Neuronal stem cell (in vitro differentiated cells): ENCODE results near the gene KCNC1.
A peak's percentile ranks its signal among the peaks of the same experiment; 100 is the strongest.

Experiments
- DNase-seq: peaks from one replicate; pipeline ENCODE4 v3.0.0-alpha.2; 2013; ENCODE audit warnings: low spot score
- H2AFZ ChIP-seq: one replicate; pipeline ENCODE4 v1.6.1; 2013; ENCODE audit warnings: mild to moderate bottlenecking, low read length, inconsistent platforms
- H2AK5ac ChIP-seq: 2 replicates; pipeline ENCODE4 v1.6.1; 2013; ENCODE audit warnings: low read depth, mild to moderate bottlenecking, inconsistent platforms, low read length, moderate library complexity, mixed read lengths
- H2BK120ac ChIP-seq: 2 replicates; pipeline ENCODE4 v1.6.1; 2013; ENCODE audit warnings: low read depth, mild to moderate bottlenecking, inconsistent platforms, low read length, moderate library complexity, mixed read lengths
- H2BK12ac ChIP-seq: one replicate; pipeline ENCODE4 v1.6.1; 2013; ENCODE audit warnings: low read length, inconsistent platforms
- H2BK15ac ChIP-seq: 2 replicates; pipeline ENCODE4 v1.6.1; 2013; ENCODE audit warnings: mild to moderate bottlenecking, low read length, inconsistent platforms, mixed read lengths
- H2BK5ac ChIP-seq: one replicate; pipeline ENCODE4 v1.6.1; 2013; ENCODE audit warnings: inconsistent platforms, mild to moderate bottlenecking, low read length, moderate library complexity
- H3K14ac ChIP-seq: one replicate; pipeline ENCODE4 v1.6.1; 2013; ENCODE audit warnings: low read length, inconsistent platforms
- H3K18ac ChIP-seq: 2 replicates; pipeline ENCODE4 v1.6.1; 2013; ENCODE audit warnings: low read length, inconsistent platforms
- H3K23ac ChIP-seq: 2 replicates; pipeline ENCODE4 v1.6.1; 2013; ENCODE audit warnings: low read depth, mild to moderate bottlenecking, mixed read lengths, low read length, inconsistent platforms; ENCODE audit not compliant: poor library complexity
- H3K27ac ChIP-seq: replicated peaks from 3 replicates; pipeline ENCODE4 v1.5.1; 2013; ENCODE audit warnings: low read length, inconsistent platforms
- H3K27me3 ChIP-seq, 3 experiments: 2 replicates each; pipeline ENCODE4 v1.6.1; 2013; ENCODE audit warnings: low read length in 3 of 3, mild to moderate bottlenecking in 2 of 3, inconsistent platforms in 1 of 3, low read depth in 1 of 3, mixed read lengths in 1 of 3, moderate library complexity in 1 of 3; ENCODE audit not compliant: control insufficient read depth in 3 of 3, insufficient read depth in 3 of 3
- H3K36me3 ChIP-seq, 2 donors: replicated peaks in 1 of 2; 2 replicates each; pipeline ENCODE4 v1.6.1; 2013; ENCODE audit warnings: low read length in 2 of 2; ENCODE audit not compliant: control insufficient read depth in 2 of 2, insufficient read depth in 2 of 2
- H3K4ac ChIP-seq: 2 replicates; pipeline ENCODE4 v1.6.1; 2013; ENCODE audit warnings: inconsistent platforms, mild to moderate bottlenecking, low read length, moderate library complexity
- H3K4me1 ChIP-seq, 2 donors: 1 replicate in 1 of 2; 2 replicates in 1 of 2; pipeline ENCODE4 v1.6.1; 2013; ENCODE audit warnings: low read length in 2 of 2, low read depth in 1 of 2; ENCODE audit not compliant: control insufficient read depth in 2 of 2, insufficient read depth in 1 of 2
- H3K4me2 ChIP-seq: one replicate; pipeline ENCODE4 v1.6.1; 2013; ENCODE audit warnings: mild to moderate bottlenecking, low read length, inconsistent platforms; ENCODE audit not compliant: insufficient read depth, poor library complexity, severe bottlenecking
- H3K4me3 ChIP-seq, 2 donors: 2 replicates each; pipeline ENCODE4 v1.5.1; 2013; ENCODE audit warnings: low read length in 2 of 2, mild to moderate bottlenecking in 2 of 2, inconsistent platforms in 1 of 2, moderate library complexity in 1 of 2
- H3K79me1 ChIP-seq: one replicate; pipeline ENCODE4 v1.6.1; 2013; ENCODE audit warnings: low read depth, mild to moderate bottlenecking, inconsistent platforms, low read length, moderate library complexity
- H3K9ac ChIP-seq: one replicate; pipeline ENCODE4 v1.6.1; 2013; ENCODE audit warnings: mild to moderate bottlenecking, low read depth, low read length, inconsistent platforms; ENCODE audit not compliant: poor library complexity
- H3K9me3 ChIP-seq, 2 donors: replicated peaks in 1 of 2; 2 replicates each; pipeline versions ENCODE3 to v1.6.1; 2013; ENCODE audit warnings: low read length in 2 of 2, mild to moderate bottlenecking in 2 of 2, inconsistent platforms in 1 of 2, low read depth in 1 of 2, mixed read lengths in 1 of 2, moderate library complexity in 1 of 2; ENCODE audit not compliant: control insufficient read depth in 2 of 2, insufficient read depth in 1 of 2
- H4K8ac ChIP-seq: one replicate; pipeline ENCODE4 v1.6.1; 2013; ENCODE audit warnings: low read depth, mild to moderate bottlenecking, inconsistent platforms, low read length, moderate library complexity
- H4K91ac ChIP-seq: one replicate; pipeline ENCODE4 v1.6.1; 2013; ENCODE audit warnings: low read length, low read depth, mild to moderate bottlenecking, inconsistent platforms; ENCODE audit not compliant: poor library complexity
- WGBS, 2 donors: extraction: QIAGEN DNeasy Blood & Tissue Kit; methylation state at CpG; one replicate each; pipeline ENCODE4 v1.1.7; 2013; ENCODE audit warnings: missing lambda C conversion rate in 2 of 2, mixed read lengths in 1 of 2; ENCODE audit not compliant: insufficient read length in 2 of 2, insufficient replicate concordance in 1 of 2; ENCODE audit errors: extremely low coverage in 2 of 2; 5-methylcytosine and 5-hydroxymethylcytosine counted together

The KCNC1 gene

DNA sequence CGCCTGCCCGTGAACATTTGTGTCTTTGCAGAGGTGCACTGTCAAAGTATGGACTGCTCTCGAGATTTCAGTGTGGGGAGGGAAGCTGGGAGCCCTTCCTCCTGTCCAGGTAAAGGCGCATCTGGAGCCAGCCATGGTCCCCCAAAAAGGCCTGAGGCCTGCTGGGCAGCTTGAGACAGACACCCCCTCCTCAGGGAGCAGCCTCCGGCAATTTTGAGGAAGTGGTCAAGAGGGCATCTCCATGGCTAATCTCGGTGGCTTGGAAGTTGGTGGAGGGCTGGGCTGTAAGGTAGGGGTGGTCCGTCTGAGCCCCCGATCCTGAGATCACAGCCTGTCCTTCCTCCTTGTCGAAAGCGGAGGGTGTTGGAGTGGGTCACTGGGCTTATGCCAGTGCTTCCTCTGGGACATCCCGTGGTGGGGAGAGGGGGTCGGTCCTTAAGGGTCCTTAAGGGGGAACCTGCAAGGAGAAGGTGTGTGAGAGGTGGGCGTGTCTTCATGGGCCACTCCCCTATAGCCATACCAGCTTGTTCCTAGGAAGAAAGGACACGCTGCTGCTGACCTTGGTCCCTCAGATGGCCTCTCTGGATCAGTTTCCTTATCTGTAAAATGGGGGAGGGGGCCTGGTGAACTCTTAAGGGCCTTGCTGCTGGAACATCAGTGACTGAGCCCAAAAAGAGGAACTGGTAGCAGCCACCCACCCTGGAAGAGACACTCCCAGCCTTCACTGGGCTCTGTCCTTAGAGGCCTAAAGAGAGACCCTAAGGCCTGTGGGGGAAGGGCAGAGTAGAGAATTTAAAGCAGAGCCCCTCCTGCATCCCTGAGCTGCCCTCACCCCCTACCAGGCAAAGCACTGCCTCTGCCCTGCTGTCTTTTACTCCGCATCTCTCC, 2.6 kb downstream of the KCNC1 start:
- no peak overlapping the region for H3K4ac ChIP-seq
- H2BK120ac ChIP-seq: peak overlapping the region; percentile 24
- H4K8ac ChIP-seq: no peak overlapping the region
- no peak overlapping the region for H4K91ac ChIP-seq
- WGBS, 2 donors: no CpG with 5 or more reads among the region's 15 CpGs
- H3K9me3 ChIP-seq: peaks cover 0 to 2% of the 10 kb centered on the region in 2 donors
- H2AK5ac ChIP-seq: peak overlapping the region; percentile 41
- H2AFZ ChIP-seq: no peak overlapping the region
- no peak overlapping the region for H3K4me2 ChIP-seq
- no peaks in the 10 kb centered on the region for H3K79me1 ChIP-seq
- no peak overlapping the region for H2BK12ac ChIP-seq
- peak overlapping the region; percentile 48 for H3K23ac ChIP-seq
- peaks cover 38 to 40% of the 10 kb centered on the region in 2 donors for H3K4me1 ChIP-seq
- DNase-seq: no peak
- peak overlapping the region; percentile 7 for H3K9ac ChIP-seq
- no peak overlapping the region for H3K14ac ChIP-seq
- H3K18ac ChIP-seq: peak overlapping the region; percentile 67
- peak overlapping the region in 1 of 2 donors; percentile 64 for H3K4me3 ChIP-seq
- H3K27me3 ChIP-seq: peaks cover 5 to 21% (median 11%) of the 10 kb centered on the region in 3 experiments
- H3K36me3 ChIP-seq: no peaks in the 10 kb centered on the region
- H2BK5ac ChIP-seq: no peak overlapping the region
- no peak overlapping the region for H3K27ac ChIP-seq
- H2BK15ac ChIP-seq: no peak overlapping the region

DNA sequence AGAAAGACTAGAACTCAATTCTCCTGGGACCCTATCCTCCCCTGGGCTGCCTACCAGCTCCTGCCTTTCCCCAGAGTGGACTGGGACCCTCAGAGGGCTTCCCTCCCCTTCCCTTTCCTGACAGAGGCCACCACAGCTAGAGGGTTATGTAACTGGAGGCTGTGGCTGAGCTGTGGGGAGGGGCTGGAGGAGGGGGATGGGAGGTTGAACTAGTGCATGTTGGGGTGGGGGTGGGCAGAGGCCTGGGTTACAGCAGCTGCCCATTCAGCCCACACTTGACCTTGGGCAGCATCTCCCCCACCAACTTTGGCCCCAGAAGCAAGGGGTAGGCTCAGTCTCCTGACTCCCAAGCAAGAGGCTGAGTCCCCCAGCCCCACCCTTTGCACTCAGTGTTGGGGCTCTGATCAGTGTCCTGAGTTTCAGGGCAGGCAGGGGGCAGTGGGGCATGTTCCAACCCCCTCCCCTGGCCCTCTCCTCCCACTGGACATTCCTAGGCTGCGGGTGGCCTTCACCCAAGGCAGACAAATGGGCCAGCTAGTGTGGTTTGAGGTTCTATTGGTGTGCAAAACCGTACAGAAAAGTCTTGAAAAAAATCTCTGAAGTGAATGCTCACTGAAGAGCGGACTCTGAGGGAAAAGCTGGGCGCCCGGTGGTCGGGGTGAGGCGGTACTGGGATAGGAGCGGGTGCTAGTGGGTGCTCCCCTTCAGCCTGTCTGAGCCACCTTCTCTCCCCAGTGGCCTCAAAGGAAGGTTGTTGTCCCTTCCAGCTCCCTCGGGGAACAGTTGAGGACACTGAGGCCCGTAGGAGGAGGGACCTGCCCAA, 3.8 kb downstream of the KCNC1 start:
- peak overlapping the region; percentile 32 to 36 for H3K4me3 ChIP-seq
- no peak overlapping the region for H3K4ac ChIP-seq
- H4K8ac ChIP-seq: no peak overlapping the region
- no peak overlapping the region for H2BK120ac ChIP-seq
- H2AFZ ChIP-seq: peak overlapping the region; percentile 71
- H3K4me2 ChIP-seq: peak overlapping the region; percentile 47
- H3K23ac ChIP-seq: peak overlapping the region; percentile 35
- H2BK12ac ChIP-seq: no peak overlapping the region
- no peak for DNase-seq
- H3K36me3 ChIP-seq: no peaks in the 10 kb centered on the region
- H3K4me1 ChIP-seq: peaks cover 38 to 40% of the 10 kb centered on the region in 2 donors
- WGBS, 2 donors: no CpG with 5 or more reads among the region's 10 CpGs
- peak overlapping the region; percentile 95 for H3K14ac ChIP-seq
- H3K9me3 ChIP-seq: peaks cover 0 to 2% of the 10 kb centered on the region in 2 donors
- peaks cover 5 to 21% (median 6%) of the 10 kb centered on the region in 3 experiments for H3K27me3 ChIP-seq
- H2BK15ac ChIP-seq: peak overlapping the region; percentile 95
- no peak overlapping the region for H4K91ac ChIP-seq
- H3K79me1 ChIP-seq: no peaks in the 10 kb centered on the region
- peak overlapping the region; percentile 91 for H3K18ac ChIP-seq
- peak overlapping the region; percentile 57 for H2BK5ac ChIP-seq
- H3K27ac ChIP-seq: no peak overlapping the region
- no peak overlapping the region for H3K9ac ChIP-seq
- peak overlapping the region; percentile 92 for H2AK5ac ChIP-seq

DNA sequence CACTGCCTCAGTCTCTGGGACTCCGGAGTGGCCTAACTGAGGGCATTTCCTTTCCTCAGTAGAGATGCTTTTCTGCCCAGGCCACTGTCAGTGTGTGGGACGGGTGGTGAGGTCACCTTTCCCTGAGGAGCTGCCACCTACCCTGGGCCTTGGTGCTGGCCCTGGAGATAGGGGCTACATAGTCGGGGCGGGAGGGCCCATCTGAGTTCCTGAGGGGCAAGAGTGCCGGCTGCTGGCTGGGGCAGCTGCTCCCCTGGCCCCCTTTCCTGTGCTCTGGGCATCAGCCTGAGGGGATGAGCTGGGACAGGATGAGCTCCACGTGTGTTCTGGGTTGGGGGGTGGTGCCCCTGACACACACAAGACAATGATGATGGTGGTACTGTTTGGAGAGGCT, 5.4 kb downstream of the KCNC1 start:
- Histone ChIP-seq H4K91ac (no peak overlapping the region), H2BK5ac (no peak overlapping the region), H2BK15ac (no peak overlapping the region), H3K9me3 (peaks cover 0 to 2% of the 10 kb centered on the region in 2 donors), H2BK120ac (peak overlapping the region; percentile 44), H3K9ac (peak overlapping the region; percentile 47), H3K23ac (peak overlapping the region; percentile 46), H3K79me1 (no peaks in the 10 kb centered on the region), H3K4me2 (no peak overlapping the region), H2AK5ac (peak overlapping the region; percentile 37), H3K18ac (peak overlapping the region; percentile 79), H3K4me3 (no peak overlapping the region), H3K36me3 (no peaks in the 10 kb centered on the region), H3K4ac (no peak overlapping the region), H4K8ac (no peak overlapping the region), H3K14ac (no peak overlapping the region), H3K27me3 (peaks cover 0 to 18% (median 5%) of the 10 kb centered on the region in 3 experiments), H3K27ac (no peak overlapping the region), H2BK12ac (no peak overlapping the region), H3K4me1 (peaks cover 36 to 38% of the 10 kb centered on the region in 2 donors), H2AFZ (no peak overlapping the region)
- no peak for DNase-seq
- no CpG with 5 or more reads among the region's 6 CpGs for whole genome bisulfite sequencing, 2 donors
